Stimulated activated effector memory CD8-positive, alpha-beta T cell treated with anti-CD3 and anti-CD28 coated beads, Interleukin-12 subunit alpha, Interleukin-12 subunit beta, amount 100 ng/mL, for 72 hours (primary cell): ENCODE data around the gene SPATA22.
"Not testable (repeated sequence)": the region's sequence is repeated elsewhere in the genome, so short reads cannot be mapped to it uniquely, and the experiment has no call there.

Source experiments
- ATAC-seq: fragments of 150-1000 bp; cut with Tn5 transposase; 2 replicates; pipeline ENCODE4 v1.10.0; 2021
- DNase-seq, 2 donors: peaks; one replicate each; pipeline ENCODE4 v3.0.0; 2021 to 2022; ENCODE audit warnings: low spot score in 2 of 2
- H3K27ac Mint-ChIP-seq: one replicate; pipeline ENCODE4 v1.8.0; 2022; ENCODE audit warnings: mild to moderate bottlenecking, mixed read lengths
- H3K36me3 Mint-ChIP-seq: one replicate; pipeline ENCODE4 v1.8.0; 2022; ENCODE audit warnings: mild to moderate bottlenecking, mixed read lengths
- H3K4me1 Mint-ChIP-seq: one replicate; pipeline ENCODE4 v1.8.0; 2022; ENCODE audit warnings: mixed read lengths
- H3K4me3 Mint-ChIP-seq: one replicate; pipeline ENCODE4 v1.8.0; 2022; ENCODE audit warnings: mild to moderate bottlenecking, mixed read lengths
- H3K9me3 Mint-ChIP-seq: one replicate; pipeline ENCODE4 v1.8.0; 2022; ENCODE audit warnings: mixed read lengths

Gene SPATA22, protein sequence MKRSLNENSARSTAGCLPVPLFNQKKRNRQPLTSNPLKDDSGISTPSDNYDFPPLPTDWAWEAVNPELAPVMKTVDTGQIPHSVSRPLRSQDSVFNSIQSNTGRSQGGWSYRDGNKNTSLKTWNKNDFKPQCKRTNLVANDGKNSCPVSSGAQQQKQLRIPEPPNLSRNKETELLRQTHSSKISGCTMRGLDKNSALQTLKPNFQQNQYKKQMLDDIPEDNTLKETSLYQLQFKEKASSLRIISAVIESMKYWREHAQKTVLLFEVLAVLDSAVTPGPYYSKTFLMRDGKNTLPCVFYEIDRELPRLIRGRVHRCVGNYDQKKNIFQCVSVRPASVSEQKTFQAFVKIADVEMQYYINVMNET

DNA sequence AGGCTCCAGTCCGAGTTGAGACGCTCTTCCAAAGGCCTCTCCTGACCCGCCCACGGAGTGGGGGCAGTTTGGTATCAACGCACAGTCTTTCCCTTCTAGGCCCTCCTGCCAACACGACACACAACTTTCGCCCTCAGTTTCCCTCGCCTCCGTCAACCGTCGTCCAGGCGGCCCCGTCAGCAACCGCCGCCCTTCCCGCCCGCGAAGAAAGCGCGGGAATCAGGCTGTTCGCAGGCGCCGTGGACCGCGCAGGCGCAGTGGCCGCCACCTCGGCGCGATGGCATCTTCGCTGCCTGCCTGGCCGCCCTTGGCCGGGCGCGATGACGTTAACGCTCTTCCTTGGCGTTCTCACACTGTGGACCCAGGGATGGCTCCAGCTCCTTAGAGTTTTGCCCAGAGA is at the start of gene SPATA22:
Gene SPATA22 (minus strand): TSS at position 221 of the 400 bp plus-strand sequence. CDS start 2,494 bp downstream, outside the sequence.
- H3K27ac Mint-ChIP-seq = no peak within 1 kb of the TSS

DNA sequence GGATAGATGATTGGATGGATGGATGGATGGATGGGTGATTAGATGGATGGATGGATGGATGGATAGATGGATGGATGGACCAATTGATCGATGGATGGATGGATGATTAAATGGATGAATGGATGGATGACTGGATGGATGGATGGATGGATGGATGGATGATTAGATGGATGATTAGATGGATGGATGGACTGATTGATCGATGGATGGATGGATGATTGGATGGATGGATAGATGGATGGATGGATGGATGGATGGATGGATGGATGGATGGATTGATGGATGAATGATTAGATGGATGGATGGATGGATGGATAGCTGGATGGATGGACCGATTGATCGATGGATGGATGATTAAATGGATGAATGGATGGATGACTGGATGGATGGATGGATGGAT is 47.9 kb upstream of the SPATA22 start:
- H3K4me3 Mint-ChIP-seq, H3K4me1 Mint-ChIP-seq, DNase-seq, H3K9me3 Mint-ChIP-seq, H3K27ac Mint-ChIP-seq, ATAC-seq, H3K36me3 Mint-ChIP-seq: not testable (repeated sequence)

More for the DNA sequence above, at the start of gene SPATA22:
- Mint-ChIP-seq H3K4me1 (peaks cover 6% of the 10 kb centered on the region), H3K4me3 (no peak within 1 kb of the TSS), H3K9me3 (no peaks in the 10 kb centered on the region), H3K36me3 (no peaks in the 10 kb centered on the region)
- DNase-seq (no peak), ATAC-seq (no peak)

DNA sequence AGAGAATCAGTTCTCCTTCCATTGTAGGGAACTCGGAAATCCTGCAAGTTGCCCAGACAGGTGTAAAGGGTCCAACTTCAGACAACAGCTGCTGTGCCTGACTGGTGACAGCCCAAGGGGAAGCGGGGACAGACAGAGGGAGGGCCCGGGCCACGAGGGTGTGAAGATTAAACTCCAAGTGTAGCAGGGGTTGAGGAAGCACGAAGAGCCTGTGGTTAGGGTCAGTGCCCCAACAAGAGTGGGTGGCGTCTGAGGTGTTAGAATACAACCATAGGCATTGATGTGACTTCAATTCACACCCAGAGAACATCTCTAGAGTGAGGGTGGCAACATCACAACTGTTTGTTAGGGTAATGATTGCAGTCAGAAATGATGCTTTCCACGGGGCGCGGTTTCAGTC is 43.3 kb upstream of the SPATA22 start:
- Mint-ChIP-seq H3K36me3 (no peaks in the 10 kb centered on the region), H3K9me3 (no peaks in the 10 kb centered on the region), H3K4me3 (no peak overlapping the region), H3K27ac (no peak overlapping the region), H3K4me1 (no peaks in the 10 kb centered on the region)
- no peak for DNase-seq
- peak; percentile 55 for ATAC-seq

DNA sequence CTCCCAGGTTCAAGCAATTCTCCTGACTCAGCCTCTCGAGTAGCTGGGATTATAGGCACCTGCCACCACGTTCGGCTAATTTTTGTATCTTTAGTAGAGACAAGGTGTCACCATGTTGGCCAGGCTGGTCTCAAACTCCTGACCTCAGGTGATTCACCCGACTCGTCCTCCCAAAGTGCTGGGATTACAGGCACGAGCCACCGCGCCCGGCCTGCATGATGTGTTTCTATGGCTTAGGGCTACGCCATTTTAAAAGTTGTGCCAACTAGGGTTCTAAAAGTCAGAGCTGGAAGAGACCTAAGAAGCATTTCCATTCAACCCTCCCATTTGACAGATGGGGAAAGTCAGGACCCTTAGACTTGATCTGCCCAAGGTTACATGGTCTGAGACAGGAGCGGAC is 42.5 kb upstream of the SPATA22 start:
- not testable (repeated sequence) for H3K9me3 Mint-ChIP-seq, H3K27ac Mint-ChIP-seq, DNase-seq, H3K4me1 Mint-ChIP-seq, ATAC-seq, H3K36me3 Mint-ChIP-seq, H3K4me3 Mint-ChIP-seq

DNA sequence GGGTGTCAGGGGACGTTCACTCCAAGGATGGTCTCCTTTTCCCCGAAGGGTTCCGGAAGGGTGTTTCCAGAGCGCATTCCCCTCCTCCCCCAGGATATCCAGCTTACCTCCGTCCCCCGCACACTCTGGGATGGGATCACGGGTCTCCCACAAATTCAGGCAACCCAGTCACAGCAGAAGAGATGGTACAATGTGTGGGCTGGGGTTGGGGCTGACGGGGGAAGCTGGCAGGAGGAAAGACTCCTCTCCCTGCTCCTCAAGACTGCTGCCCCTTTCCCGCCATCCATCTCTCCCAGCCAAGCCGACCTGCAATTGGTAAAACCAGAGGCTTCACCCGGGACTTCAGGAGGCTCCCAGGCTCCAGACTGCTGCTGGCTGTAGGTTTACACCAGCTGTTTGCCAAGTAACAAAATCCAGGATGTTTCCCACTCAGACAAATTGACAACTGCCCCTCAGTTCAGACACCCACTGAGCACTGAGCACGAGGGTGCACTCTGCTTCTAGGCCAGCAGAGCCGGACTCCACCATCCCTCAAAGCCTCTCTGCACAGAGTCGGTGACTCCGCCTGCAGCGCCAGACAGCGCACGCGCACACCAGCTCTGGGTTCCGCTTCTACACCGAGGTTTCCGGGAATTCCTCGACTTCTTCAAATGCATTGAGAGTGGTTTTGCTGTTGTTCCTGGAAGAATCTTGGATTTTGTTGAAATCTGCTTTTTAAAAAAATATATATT is 41.9 kb upstream of the SPATA22 start:
- H3K27ac Mint-ChIP-seq = no peak overlapping the region
- H3K4me1 Mint-ChIP-seq = no peaks in the 10 kb centered on the region
- H3K36me3 Mint-ChIP-seq = no peaks in the 10 kb centered on the region
- DNase-seq (no peak), ATAC-seq (no peak)
- no peaks in the 10 kb centered on the region for H3K9me3 Mint-ChIP-seq
- H3K4me3 Mint-ChIP-seq = peak overlapping the region; percentile 36

DNA sequence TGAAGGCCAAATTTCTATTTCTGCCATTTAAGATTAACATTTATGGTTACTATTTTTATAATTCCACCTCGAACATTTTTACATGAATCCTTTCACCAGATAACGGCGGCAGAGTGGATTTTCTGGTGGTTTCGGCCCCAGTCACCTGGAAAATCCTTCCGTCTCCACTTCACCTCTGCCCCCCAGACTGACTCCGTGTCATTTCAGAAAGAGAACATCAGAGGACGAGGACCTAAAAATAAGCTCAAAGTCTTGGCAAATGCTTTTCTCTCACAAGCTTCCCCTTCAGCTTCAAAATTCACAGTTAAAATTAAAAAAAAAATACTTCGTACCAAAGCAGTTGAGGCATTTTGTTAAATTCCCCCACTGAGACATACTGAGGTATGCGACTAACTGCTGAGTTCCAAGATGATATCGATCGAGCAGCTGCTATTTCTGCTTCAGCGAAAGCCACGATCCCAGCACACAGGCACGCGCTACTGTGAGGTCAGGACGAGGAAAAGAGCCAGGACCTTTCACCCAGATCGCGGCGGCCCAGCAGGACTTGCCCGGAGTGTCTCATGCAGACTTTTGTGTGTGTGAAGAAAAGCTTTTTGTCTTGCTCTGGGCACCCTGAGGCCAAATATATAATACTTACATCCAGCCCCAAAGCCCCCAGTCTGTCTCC is 41.0 kb upstream of the SPATA22 start:
- H3K4me3 Mint-ChIP-seq = no peak overlapping the region
- H3K4me1 Mint-ChIP-seq = no peaks in the 10 kb centered on the region
- no peak for ATAC-seq
- H3K27ac Mint-ChIP-seq = no peak overlapping the region
- DNase-seq = no peak
- H3K9me3 Mint-ChIP-seq = no peaks in the 10 kb centered on the region
- no peaks in the 10 kb centered on the region for H3K36me3 Mint-ChIP-seq

DNA sequence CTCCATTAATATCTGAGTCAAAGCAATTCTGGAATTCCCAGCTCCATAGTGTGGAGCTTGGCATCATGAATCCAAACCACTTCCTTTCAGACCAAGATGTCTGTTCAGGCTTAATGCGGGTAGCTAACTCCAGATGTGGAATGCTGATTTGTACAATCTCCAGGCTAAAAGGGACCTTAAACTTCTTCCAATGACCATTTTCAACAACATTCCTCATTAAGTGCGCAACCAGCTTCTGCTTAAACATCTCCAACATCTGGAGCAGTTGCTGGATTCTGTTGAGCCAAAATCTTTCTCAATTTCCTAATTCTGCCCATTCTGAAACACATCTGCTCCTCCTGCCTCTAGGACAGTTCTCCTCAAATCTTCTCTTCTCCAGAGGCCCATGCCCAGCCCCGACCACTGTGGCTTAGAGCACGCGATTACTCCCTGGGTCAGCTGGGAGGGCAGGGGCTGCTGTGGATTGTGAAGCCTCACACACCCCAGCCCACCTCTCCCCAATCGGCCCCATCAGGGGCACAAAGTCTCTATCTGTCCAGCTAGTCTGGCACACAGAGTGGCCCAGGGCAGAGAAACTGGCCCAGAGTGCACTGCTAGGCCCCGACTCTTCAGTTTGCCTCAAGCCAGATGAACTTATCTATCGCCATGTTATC is 40.4 kb upstream of the SPATA22 start:
- no peaks in the 10 kb centered on the region for H3K9me3 Mint-ChIP-seq
- H3K36me3 Mint-ChIP-seq = no peaks in the 10 kb centered on the region
- ATAC-seq (no peak), DNase-seq (no peak)
- no peak overlapping the region for H3K4me3 Mint-ChIP-seq
- H3K27ac Mint-ChIP-seq = no peak overlapping the region
- H3K4me1 Mint-ChIP-seq = no peaks in the 10 kb centered on the region

DNA sequence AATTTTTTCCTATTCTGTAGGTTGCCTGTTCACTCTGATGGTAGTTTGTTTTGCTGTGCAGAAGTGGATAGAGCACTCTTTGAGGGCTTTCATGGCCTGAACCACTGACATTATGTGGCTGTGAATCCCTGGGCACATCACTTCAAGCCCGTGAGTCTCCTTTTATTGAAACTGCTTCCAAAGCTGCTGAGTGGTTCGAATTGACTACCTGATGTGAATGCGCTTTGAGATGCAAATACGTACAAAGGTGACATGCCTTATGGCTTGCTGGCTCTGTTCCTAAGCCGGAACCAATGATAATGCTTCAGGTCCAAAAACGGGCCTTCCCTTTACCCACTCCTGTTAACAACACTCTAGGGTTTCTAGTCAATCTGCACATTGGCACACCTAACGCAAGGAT is 38.5 kb upstream of the SPATA22 start:
- Mint-ChIP-seq H3K27ac (no peak overlapping the region), H3K9me3 (no peaks in the 10 kb centered on the region), H3K36me3 (no peaks in the 10 kb centered on the region), H3K4me1 (no peaks in the 10 kb centered on the region), H3K4me3 (no peak overlapping the region)
- ATAC-seq (no peak), DNase-seq (no peak)

DNA sequence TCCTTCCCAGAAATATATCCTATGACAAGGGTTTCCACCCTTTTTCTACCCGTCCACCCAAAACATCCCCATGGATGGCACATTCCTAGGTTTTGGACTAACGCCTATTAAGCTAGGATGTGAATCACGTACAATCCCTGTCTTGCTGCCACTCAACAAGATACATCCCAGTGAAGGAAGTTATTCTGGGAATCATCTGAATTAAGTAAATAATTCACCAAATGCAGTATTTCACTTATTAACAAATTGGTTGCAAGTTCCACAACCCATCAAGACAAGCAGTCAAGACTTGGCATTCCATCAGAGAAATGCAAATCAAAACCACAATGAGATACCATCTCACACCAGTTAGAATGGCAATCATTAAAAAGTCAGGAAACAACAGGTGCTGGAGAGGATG is 36.2 kb upstream of the SPATA22 start:
- DNase-seq = no peak
- Mint-ChIP-seq H3K27ac (no peak overlapping the region), H3K4me1 (no peaks in the 10 kb centered on the region), H3K4me3 (no peak overlapping the region), H3K9me3 (no peaks in the 10 kb centered on the region), H3K36me3 (no peaks in the 10 kb centered on the region)
- ATAC-seq = no peak

DNA sequence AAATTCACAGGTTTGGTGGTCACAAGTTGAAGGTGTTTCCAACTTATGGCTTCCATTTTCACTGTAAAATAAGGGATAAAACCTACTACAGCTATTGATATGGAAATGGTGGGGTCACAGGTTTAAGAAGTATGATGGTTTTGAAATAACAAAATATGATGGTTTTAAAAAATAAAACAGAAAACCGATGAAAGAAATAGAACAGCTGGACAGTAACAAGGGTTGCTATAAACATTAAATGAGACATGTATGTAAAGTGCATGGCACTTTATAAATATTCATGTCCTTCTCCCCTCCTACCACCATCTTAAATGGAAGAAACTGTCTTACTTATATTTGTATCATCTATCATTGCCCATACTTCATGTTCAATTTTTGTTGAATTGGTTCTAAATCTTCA is 35.5 kb upstream of the SPATA22 start:
- Mint-ChIP-seq H3K9me3 (no peaks in the 10 kb centered on the region), H3K4me1 (no peaks in the 10 kb centered on the region), H3K4me3 (no peak overlapping the region), H3K27ac (no peak overlapping the region), H3K36me3 (no peaks in the 10 kb centered on the region)
- DNase-seq = no peak
- ATAC-seq = no peak

DNA sequence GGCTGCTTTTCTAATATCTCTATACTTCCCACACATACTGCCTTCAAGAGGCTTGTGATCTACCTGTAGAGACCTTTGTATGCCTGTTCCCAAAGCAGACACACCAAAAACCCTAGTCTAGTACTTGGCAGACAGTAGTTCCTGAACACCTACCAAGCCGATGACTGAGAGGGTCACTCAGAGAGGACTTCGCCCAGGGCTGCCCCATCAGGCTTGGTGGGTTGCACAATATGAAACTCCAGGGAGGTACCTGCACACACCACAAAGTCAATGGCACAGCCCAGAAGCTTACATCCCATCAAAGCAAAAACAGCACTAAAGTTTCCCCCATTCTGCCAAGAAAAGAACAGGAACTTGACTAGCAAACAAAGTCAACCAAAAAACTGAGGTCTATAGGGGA is 34.4 kb upstream of the SPATA22 start:
- no peak overlapping the region for H3K27ac Mint-ChIP-seq
- no peak overlapping the region for H3K4me3 Mint-ChIP-seq
- H3K4me1 Mint-ChIP-seq = no peaks in the 10 kb centered on the region
- no peaks in the 10 kb centered on the region for H3K9me3 Mint-ChIP-seq
- H3K36me3 Mint-ChIP-seq = no peaks in the 10 kb centered on the region
- ATAC-seq = no peak
- DNase-seq = no peak

DNA sequence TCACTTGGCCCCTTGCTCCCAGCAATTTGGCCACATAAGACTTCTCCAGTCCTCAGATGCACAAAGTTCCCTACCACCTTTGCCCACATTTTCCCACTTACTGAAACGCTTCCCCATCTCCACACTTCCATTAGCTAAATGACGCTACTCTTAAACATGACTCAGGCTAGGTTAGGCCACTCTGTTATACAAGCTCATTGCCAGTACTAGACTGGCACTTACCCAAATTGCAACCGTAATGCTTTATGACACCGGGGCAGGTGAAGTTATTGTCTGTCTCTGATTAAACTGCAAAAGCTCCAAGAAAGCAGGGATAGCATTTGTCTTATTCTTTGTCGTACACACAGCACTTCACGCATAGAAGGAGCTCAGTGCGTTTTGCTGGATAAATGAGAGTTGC is 33.4 kb upstream of the SPATA22 start:
- H3K4me1 Mint-ChIP-seq = no peaks in the 10 kb centered on the region

DNA sequence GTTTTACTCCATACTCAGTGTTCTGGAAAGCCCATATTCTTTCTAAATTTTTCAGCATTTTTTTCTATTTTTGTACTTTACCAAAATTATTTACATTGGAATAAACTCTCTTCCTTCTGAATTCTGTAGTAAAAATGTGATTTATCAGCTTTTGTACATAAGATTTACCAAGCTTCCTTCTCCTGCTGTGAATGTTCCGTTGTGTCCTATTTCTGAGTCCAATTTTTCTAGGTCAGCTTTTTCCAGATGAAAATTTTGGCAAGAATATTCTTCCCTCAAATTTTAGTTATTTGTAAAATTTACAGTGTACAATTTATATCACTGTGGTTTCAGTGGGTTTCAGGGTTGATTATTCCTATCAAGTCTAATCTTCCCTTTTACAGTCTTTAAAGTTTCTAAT is 31.7 kb upstream of the SPATA22 start:
- Mint-ChIP-seq H3K9me3 (no peaks in the 10 kb centered on the region), H3K4me3 (no peak overlapping the region), H3K27ac (no peak overlapping the region)

More for the DNA sequence above, 33.4 kb upstream of the SPATA22 start:
- H3K27ac Mint-ChIP-seq = no peak overlapping the region
- H3K4me3 Mint-ChIP-seq = no peak overlapping the region
- no peaks in the 10 kb centered on the region for H3K9me3 Mint-ChIP-seq
- no peak for ATAC-seq
- no peaks in the 10 kb centered on the region for H3K36me3 Mint-ChIP-seq
- no peak for DNase-seq

DNA sequence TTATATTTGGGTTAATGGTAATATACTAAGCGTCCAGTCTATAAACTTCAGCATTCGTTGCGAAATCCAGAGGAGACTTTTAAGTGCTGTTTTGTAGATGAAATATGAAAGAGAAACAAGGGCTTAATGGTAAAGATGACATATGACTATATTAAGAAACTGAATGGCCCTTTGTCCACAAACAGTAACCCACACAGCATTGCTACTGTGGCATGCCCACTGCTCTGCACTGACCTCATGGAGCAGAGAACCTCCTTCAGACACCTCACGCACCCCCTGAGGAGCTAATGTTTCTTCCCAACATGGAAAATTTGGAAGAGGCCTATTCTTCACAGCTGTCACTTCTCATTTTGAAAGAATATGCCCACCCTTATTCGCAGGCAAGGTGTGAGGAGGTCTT is 30.8 kb upstream of the SPATA22 start:
- Mint-ChIP-seq H3K4me3 (no peak overlapping the region), H3K36me3 (no peaks in the 10 kb centered on the region)
- ATAC-seq = no peak

More for the DNA sequence above, 31.7 kb upstream of the SPATA22 start:
- no peak for ATAC-seq
- Mint-ChIP-seq H3K36me3 (no peaks in the 10 kb centered on the region), H3K4me1 (no peaks in the 10 kb centered on the region)
- no peak for DNase-seq

DNA sequence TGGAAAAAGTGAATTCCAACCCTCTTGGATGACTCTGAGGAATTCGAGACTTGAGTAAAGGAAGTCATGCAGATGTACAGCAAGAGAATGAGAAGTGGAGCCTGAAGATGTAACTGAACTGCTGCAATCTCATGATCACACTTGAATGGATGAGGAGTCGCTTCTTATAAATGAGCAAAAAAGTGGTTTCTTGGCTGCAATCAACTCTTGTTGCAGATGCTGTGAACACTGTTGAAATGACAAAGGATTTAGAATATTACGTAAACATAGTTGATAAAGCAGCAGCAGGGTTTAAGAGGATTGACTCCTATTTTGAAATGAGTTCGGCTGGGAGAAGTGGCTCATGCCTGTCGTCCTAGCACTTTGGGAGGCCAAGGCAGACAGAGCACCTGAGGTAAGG is 29.7 kb upstream of the SPATA22 start:
- H3K9me3 Mint-ChIP-seq = no peaks in the 10 kb centered on the region
- no peaks in the 10 kb centered on the region for H3K4me1 Mint-ChIP-seq
- DNase-seq (no peak), ATAC-seq (no peak)
- H3K4me3 Mint-ChIP-seq = no peak overlapping the region
- H3K27ac Mint-ChIP-seq = no peak overlapping the region
- no peaks in the 10 kb centered on the region for H3K36me3 Mint-ChIP-seq

More for the DNA sequence above, 30.8 kb upstream of the SPATA22 start:
- no peak overlapping the region for H3K27ac Mint-ChIP-seq
- no peaks in the 10 kb centered on the region for H3K9me3 Mint-ChIP-seq
- DNase-seq = no peak
- H3K4me1 Mint-ChIP-seq = no peaks in the 10 kb centered on the region
